Smooth muscle cell (in vitro differentiated cells): Measurements from ENCODE around the gene ASPDH. TPM values are rescaled to one million over a fixed set of nuclear protein-coding genes. Genes with fewer than 3 reads are reported as not detected.

Experiments used
- DNase-seq: peaks from one replicate; lab custom pipeline; 2025; ENCODE audit not compliant: unreplicated experiment; lab: John Stamatoyannopoulos, UW
- H2AFZ ChIP-seq: fragments of 200-600 bp; sonication (generic); 2 replicates; pipeline ENCODE4 v1.6.0; 2016; ENCODE audit warnings: antibody characterized with exemption, low read depth, mild to moderate bottlenecking
- H3F3A ChIP-seq: fragments of 200-600 bp; sonication (generic); 2 replicates; pipeline ENCODE4 v1.6.0; 2017; ENCODE audit warnings: antibody characterized with exemption, low read depth
- H3K27ac ChIP-seq: fragments of 200-600 bp; sonication (generic); 2 replicates; pipeline ENCODE4 v1.5.1; 2016; ENCODE audit warnings: low read depth, mild to moderate bottlenecking
- H3K27me3 ChIP-seq: fragments of 200-600 bp; sonication (generic); 2 replicates; pipeline ENCODE4 v1.6.1; 2016; ENCODE audit warnings: low read depth, mild to moderate bottlenecking
- H3K36me3 ChIP-seq: fragments of 200-600 bp; sonication (generic); 2 replicates; pipeline ENCODE4 v1.5.1; 2016; ENCODE audit warnings: low read depth
- H3K4me1 ChIP-seq: fragments of 200-600 bp; sonication (generic); 2 replicates; pipeline ENCODE4 v1.5.1; 2016; ENCODE audit warnings: low read depth
- H3K4me2 ChIP-seq: fragments of 200-600 bp; sonication (generic); 2 replicates; pipeline ENCODE4 v1.6.0; 2016; ENCODE audit warnings: mild to moderate bottlenecking
- H3K4me3 ChIP-seq: fragments of 200-600 bp; sonication (generic); 2 replicates; pipeline ENCODE4 v1.5.1; 2016; ENCODE audit warnings: mild to moderate bottlenecking
- H3K79me2 ChIP-seq: fragments of 200-600 bp; sonication (generic); 2 replicates; pipeline ENCODE4 v1.6.0; 2016; ENCODE audit warnings: low read depth, mild to moderate bottlenecking
- H3K9ac ChIP-seq: fragments of 200-600 bp; sonication (generic); 2 replicates; pipeline ENCODE4 v1.6.0; 2016; ENCODE audit warnings: low read depth
- H3K9me3 ChIP-seq: fragments of 200-600 bp; sonication (generic); replicated peaks from 2 replicates; pipeline ENCODE4 v1.5.1; 2016; ENCODE audit warnings: low read depth
- H4K20me1 ChIP-seq: fragments of 200-600 bp; sonication (generic); 2 replicates; pipeline ENCODE4 v1.6.0; 2016; ENCODE audit warnings: low read depth
- WGBS: methylation state at CpG from one replicate; pipeline ENCODE4 v1.1.7; 2016; ENCODE audit warnings: low lambda C conversion rate; 5-methylcytosine and 5-hydroxymethylcytosine counted together
- polyA plus RNA-seq: library from polyadenylated mRNA; unstranded; fragments of >200 nt; fragmentation: Nextera tagmentation; extraction: Ambion mirVana; gene quantifications from 2 replicates; pipeline ENCODE4 v1.2.1, GENCODE V29; 2016
- total RNA-seq: library from RNA; depleted of rRNA; stranded (reverse); fragments of >200 nt; gene quantifications from 2 replicates; pipeline ENCODE4 v1.2.3, GENCODE V29; 2014
- TF ChIP-seq, protein P1 (sequence below): fragments of 200-600 bp; sonication (generic); IDR thresholded peaks from 2 replicates; pipeline ENCODE4 v1.5.1; 2017; ENCODE audit warnings: borderline replicate concordance, mild to moderate bottlenecking, antibody characterized with exemption; ENCODE audit not compliant: insufficient read depth, poor library complexity, severe bottlenecking

ASPDH gene
- total and polyA plus RNA-seq, 2 experiments from 2014 or later, result not detected

DNA sequence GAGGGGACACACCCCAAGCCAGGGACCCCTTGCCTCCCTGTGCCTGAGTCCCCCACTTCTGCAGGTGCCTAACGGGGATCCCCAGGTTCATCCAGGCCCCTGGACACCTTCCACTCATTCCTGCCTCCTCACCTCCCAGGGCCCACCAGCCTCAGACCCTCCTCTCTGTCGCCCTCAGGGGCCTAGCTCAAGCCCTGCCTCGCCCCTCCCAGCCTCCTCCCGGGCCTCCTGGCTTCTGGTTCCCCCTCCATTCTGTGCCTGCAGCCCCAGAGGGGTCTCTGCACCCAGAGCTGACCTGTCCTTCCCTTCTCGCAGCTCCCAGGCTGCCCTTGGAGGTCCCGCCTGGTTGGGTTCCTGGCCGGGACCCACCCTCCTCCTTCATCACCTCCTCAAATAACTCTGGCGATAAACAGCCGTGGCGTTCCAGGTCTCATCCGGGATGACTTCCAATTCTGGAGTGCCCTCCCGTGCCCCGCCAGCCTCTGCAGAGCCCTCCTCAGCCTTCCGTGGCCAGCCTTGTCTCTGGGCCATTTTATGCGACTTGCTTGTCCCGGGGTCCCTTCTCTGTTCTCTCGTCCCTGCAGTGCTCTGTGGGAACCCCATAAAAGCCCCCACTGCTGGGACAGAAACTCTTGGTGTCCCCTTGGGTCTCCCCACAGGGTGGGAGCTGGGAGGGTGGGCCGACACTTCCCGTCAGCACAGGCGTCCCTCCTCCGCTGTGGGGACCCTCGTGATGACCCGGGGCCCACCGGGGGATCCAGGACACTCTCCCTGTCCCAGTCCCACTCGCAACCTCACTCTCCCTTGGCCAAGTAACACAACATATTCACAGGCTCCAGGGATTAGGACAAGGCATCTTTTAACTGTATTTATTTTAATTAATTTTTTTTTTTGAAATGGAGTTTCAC lies 11.9 kb downstream of the ASPDH start:
- Histone ChIP-seq H3K4me2 (no peak overlapping the region), H3K4me1 (no peaks in the 10 kb centered on the region), H3K36me3 (no peaks in the 10 kb centered on the region), H3K27ac (no peak overlapping the region), H3F3A (no peaks in the 10 kb centered on the region), H3K27me3 (peaks cover 13% of the 10 kb centered on the region), H3K79me2 (no peaks in the 10 kb centered on the region), H3K9ac (no peak overlapping the region), H4K20me1 (no peaks in the 10 kb centered on the region), H2AFZ (no peak overlapping the region), H3K9me3 (no peaks in the 10 kb centered on the region), H3K4me3 (no peak overlapping the region)
- no peak for DNase-seq
- WGBS, result 88% methylated on average over 25 of the region's 25 CpGs
- TF ChIP-seq, protein P1, sequence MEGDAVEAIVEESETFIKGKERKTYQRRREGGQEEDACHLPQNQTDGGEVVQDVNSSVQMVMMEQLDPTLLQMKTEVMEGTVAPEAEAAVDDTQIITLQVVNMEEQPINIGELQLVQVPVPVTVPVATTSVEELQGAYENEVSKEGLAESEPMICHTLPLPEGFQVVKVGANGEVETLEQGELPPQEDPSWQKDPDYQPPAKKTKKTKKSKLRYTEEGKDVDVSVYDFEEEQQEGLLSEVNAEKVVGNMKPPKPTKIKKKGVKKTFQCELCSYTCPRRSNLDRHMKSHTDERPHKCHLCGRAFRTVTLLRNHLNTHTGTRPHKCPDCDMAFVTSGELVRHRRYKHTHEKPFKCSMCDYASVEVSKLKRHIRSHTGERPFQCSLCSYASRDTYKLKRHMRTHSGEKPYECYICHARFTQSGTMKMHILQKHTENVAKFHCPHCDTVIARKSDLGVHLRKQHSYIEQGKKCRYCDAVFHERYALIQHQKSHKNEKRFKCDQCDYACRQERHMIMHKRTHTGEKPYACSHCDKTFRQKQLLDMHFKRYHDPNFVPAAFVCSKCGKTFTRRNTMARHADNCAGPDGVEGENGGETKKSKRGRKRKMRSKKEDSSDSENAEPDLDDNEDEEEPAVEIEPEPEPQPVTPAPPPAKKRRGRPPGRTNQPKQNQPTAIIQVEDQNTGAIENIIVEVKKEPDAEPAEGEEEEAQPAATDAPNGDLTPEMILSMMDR, result no peak

DNA sequence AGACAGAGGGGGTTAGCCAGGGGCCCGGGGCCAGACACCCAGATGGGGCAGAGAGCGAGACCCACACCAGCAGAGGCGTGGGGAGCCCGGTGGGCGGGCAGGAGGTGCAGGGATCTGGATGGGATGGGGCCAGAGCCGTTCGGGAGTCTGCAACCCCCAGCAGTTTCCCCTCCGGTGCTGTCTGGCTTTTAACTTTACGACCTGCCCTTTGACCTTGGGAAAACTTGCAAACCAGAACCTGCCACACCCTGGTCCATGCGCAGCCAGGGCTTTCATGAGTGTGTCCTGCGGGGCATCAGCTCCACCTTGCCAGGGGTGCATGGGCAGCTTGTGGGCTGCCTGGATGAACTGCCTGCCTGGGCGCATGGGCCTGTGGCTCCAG lies 12.5 kb downstream of the ASPDH start:
- TF ChIP-seq, protein P1, result no peak
- H3K79me2 ChIP-seq, result no peaks in the 10 kb centered on the region
- H3K27me3 ChIP-seq, result peaks cover 13% of the 10 kb centered on the region
- no peaks in the 10 kb centered on the region for H3K4me1 ChIP-seq
- no peak overlapping the region for H3K27ac ChIP-seq
- H3K9ac ChIP-seq, result no peak overlapping the region
- no peak overlapping the region for H3K4me3 ChIP-seq
- WGBS, result 57% methylated on average over 10 of the region's 12 CpGs
- DNase-seq, result no peak
- no peaks in the 10 kb centered on the region for H3K36me3 ChIP-seq
- no peaks in the 10 kb centered on the region for H3K9me3 ChIP-seq
- H3K4me2 ChIP-seq, result no peak overlapping the region
- H2AFZ ChIP-seq, result no peak overlapping the region
- no peaks in the 10 kb centered on the region for H4K20me1 ChIP-seq
- H3F3A ChIP-seq, result no peaks in the 10 kb centered on the region

DNA sequence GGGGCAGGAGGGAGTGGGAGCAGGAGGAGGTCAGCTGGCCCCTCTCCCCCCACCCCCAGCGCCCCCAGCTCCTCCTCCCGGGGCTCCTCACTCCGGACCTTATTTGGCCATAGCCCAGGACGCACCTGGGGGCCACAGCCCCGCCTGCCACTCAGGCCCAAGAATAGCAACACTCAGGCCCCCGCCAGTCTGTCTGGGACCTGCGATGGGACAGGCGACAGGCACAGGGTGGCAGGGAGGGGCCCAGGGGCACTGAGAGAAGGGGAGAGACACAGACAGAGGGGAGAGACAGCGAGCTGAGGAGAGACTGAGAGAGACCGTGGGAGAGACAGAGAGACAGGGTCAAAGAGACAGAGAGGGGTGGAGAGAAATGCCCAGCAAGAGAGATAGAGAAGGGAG lies 13.0 kb downstream of the ASPDH start:
- H3K79me2 ChIP-seq, result no peaks in the 10 kb centered on the region
- H3K27me3 ChIP-seq, result peaks cover 13% of the 10 kb centered on the region
- WGBS, result 39% methylated on average over 10 of the region's 10 CpGs

More for the DNA sequence above, 13.0 kb downstream of the ASPDH start:
- Histone ChIP-seq H3K4me2 (no peak overlapping the region), H3F3A (no peaks in the 10 kb centered on the region), H3K4me3 (no peak overlapping the region), H4K20me1 (no peaks in the 10 kb centered on the region), H3K9ac (no peak overlapping the region), H3K27ac (no peak overlapping the region), H3K36me3 (no peaks in the 10 kb centered on the region), H2AFZ (no peak overlapping the region), H3K4me1 (no peaks in the 10 kb centered on the region), H3K9me3 (no peaks in the 10 kb centered on the region)
- no peak for DNase-seq
- TF ChIP-seq, protein P1, result no peak
